OCI-LY3 (cell line): ENCODE results near the gene RTL10.

Source experiments
- EZH2phosphoT487 ChIP-seq: fragments of 200-600 bp; shearing (Covaris generic); IDR thresholded peaks from 2 replicates; pipeline ENCODE4 v1.6.1; 2018; ENCODE audit warnings: antibody characterized with exemption, mixed run types, low read depth
- TF ChIP-seq, protein P1 (sequence below): fragments of 200-600, 300-600 bp; sonication (generic); IDR thresholded peaks from 2 replicates; pipeline ENCODE4 v1.5.1; 2014; ENCODE audit warnings: antibody characterized with exemption, low read length, low read depth

DNA sequence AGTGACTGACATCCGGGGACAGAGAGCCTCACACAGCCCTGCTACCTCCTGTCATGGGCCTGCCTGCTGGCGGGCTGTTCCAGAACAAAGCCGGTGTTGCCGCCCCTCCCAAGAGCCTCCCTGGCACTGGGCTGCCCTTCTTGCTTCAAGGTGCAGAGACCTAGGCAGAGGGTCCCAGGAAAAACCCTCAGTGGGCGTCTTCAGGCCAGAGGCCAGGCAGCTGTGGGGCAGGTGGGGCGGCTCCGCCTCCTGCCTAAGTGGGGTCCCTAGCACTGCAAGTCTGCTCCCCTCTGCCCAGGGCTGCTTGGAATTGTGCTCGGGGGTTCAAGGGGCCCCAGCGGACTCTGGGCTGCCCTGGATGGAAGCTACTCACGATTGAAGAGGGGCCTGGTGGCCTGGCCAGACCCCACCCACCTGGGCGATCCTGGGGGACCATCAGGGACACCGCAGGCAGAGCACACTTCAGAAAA, 20.4 kb upstream of the RTL10 start:
- TF ChIP-seq, protein P1, sequence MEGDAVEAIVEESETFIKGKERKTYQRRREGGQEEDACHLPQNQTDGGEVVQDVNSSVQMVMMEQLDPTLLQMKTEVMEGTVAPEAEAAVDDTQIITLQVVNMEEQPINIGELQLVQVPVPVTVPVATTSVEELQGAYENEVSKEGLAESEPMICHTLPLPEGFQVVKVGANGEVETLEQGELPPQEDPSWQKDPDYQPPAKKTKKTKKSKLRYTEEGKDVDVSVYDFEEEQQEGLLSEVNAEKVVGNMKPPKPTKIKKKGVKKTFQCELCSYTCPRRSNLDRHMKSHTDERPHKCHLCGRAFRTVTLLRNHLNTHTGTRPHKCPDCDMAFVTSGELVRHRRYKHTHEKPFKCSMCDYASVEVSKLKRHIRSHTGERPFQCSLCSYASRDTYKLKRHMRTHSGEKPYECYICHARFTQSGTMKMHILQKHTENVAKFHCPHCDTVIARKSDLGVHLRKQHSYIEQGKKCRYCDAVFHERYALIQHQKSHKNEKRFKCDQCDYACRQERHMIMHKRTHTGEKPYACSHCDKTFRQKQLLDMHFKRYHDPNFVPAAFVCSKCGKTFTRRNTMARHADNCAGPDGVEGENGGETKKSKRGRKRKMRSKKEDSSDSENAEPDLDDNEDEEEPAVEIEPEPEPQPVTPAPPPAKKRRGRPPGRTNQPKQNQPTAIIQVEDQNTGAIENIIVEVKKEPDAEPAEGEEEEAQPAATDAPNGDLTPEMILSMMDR, result no peak
- no peak for TF ChIP-seq EZH2phosphoT487
